Body of pancreas (tissue), 4 donors: Measurements from ENCODE around the gene ZNF808. TPM values are rescaled to one million over a fixed set of nuclear protein-coding genes. Genes with fewer than 3 reads are reported as not detected.
"Not testable (repeated sequence)": the region's sequence is repeated elsewhere in the genome, so short reads cannot be mapped to it uniquely, and the experiment has no call there.

ENCODE experiments used
- ATAC-seq: fragments of 150-250 bp; one replicate; pipeline ENCODE4 v1.9.1; 2016
- DNase-seq, 4 donors: peaks; one replicate each; pipeline ENCODE4 v3.0.0-alpha.2; 2019
- H3K27ac ChIP-seq, 4 donors: fragments of 200-600 bp; sonication (generic); 1 replicate in 3 of 4; 2 replicates in 1 of 4; pipeline versions ENCODE4 v1.5.1 to v1.6.1; 2016 to 2019; ENCODE audit warnings: mild to moderate bottlenecking in 1 of 4, mixed read lengths in 1 of 4, moderate library complexity in 1 of 4
- H3K27me3 ChIP-seq, 2 donors: fragments of 200-600 bp; sonication (generic); one replicate each; pipeline ENCODE4 v1.6.0; 2016; ENCODE audit warnings: mild to moderate bottlenecking in 1 of 2
- H3K36me3 ChIP-seq, 2 donors: fragments of 200-600 bp; sonication (generic); replicated peaks in 1 of 2; 2 replicates each; pipeline ENCODE4 v1.5.1; 2016; ENCODE audit warnings: low read depth in 2 of 2; ENCODE audit not compliant: insufficient read depth in 1 of 2
- H3K4me1 ChIP-seq: fragments of 200-600 bp; sonication (generic); one replicate; pipeline ENCODE4 v1.6.0; 2016
- H3K4me3 ChIP-seq, 2 donors: fragments of 200-600 bp; sonication (generic); 1 replicate in 1 of 2; 2 replicates in 1 of 2; pipeline ENCODE4 v1.5.1; 2016 to 2019
- H3K9me3 ChIP-seq, 3 donors: fragments of 200-600 bp; sonication (generic); 1 replicate in 2 of 3; 2 replicates in 1 of 3; pipeline ENCODE4 v1.5.1; 2016
- POLR2A ChIP-seq, 3 donors: fragments of 450-650 bp; IDR thresholded peaks; one replicate each; pipeline ENCODE4 v1.6.1; 2016; ENCODE audit warnings: antibody characterized with exemption in 3 of 3, mild to moderate bottlenecking in 2 of 3
- WGBS, 2 donors: methylation state at CpG; one replicate each; pipeline ENCODE4 v1.1.5; 2017; 5-methylcytosine and 5-hydroxymethylcytosine counted together
- intact Hi-C: fragments of 100-400 bp; cut with DNase I; formaldehyde crosslinking; loops from one replicate; pipeline ENCODE4 v1.15.1; 2023
- total RNA-seq, 2 donors: library from RNA; depleted of rRNA; stranded (reverse); fragments of >200 nt; gene quantifications; one replicate each; pipeline ENCODE4 v1.1.0, GENCODE V29; 2016
- TF ChIP-seq, protein P1 (sequence below), 7 experiments: fragments of 450-650 bp in 4 of 7; fragments of 200-600 bp in 3 of 7; sonication (generic) in 3 of 7; IDR thresholded peaks; one replicate each; pipeline ENCODE4 v1.5.1; 2016 to 2019; ENCODE audit warnings: antibody characterized with exemption in 7 of 7

ZNF808 gene
- total RNA-seq = 10 to 100 TPM in 1 of 2 donors, 1 to 10 TPM in 1; 9.3 to 10.9 TPM

GRCh38 chr19:52527134-52527955 lies at the start of gene ZNF808:
Gene ZNF808, plus strand, starts transcription at chr19:52527668. Its CDS starts 15,617 bp downstream, at chr19:52543285.
- intact Hi-C loops = no loop called here
- Histone ChIP-seq H3K9me3 (peaks cover 0 to 6% (median 0%) of the 10 kb centered on the region in 3 donors), H3K27me3 (no peaks in the 10 kb centered on the region), H3K4me3 (peak within 1 kb of the TSS; percentile 70 to 87), H3K36me3 (no peaks in the 10 kb centered on the region), H3K27ac (peak within 1 kb of the TSS; percentile 83 to 94 (median 90)), H3K4me1 (peaks cover 13% of the 10 kb centered on the region)
- TF ChIP-seq, protein P1, sequence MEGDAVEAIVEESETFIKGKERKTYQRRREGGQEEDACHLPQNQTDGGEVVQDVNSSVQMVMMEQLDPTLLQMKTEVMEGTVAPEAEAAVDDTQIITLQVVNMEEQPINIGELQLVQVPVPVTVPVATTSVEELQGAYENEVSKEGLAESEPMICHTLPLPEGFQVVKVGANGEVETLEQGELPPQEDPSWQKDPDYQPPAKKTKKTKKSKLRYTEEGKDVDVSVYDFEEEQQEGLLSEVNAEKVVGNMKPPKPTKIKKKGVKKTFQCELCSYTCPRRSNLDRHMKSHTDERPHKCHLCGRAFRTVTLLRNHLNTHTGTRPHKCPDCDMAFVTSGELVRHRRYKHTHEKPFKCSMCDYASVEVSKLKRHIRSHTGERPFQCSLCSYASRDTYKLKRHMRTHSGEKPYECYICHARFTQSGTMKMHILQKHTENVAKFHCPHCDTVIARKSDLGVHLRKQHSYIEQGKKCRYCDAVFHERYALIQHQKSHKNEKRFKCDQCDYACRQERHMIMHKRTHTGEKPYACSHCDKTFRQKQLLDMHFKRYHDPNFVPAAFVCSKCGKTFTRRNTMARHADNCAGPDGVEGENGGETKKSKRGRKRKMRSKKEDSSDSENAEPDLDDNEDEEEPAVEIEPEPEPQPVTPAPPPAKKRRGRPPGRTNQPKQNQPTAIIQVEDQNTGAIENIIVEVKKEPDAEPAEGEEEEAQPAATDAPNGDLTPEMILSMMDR (IDR thresholded peaks at IDR 0.05) = peak; percentile 28 to 85 (median 59)
- TF ChIP-seq POLR2A (IDR thresholded peaks at IDR 0.05) = peak; percentile 14 to 65 (median 55)
- DNase-seq (peak; percentile 96 to 98 (median 97)), ATAC-seq (peak; percentile 95)
- 0 to 5% methylated on average over 10 to 50 of the region's 54 CpGs for WGBS, 2 donors

- H3K27ac ChIP-seq, H3K36me3 ChIP-seq, H3K4me1 ChIP-seq, ATAC-seq, intact Hi-C loops, H3K27me3 ChIP-seq, DNase-seq, H3K4me3 ChIP-seq: not testable (repeated sequence)
- peaks cover 0 to 61% (median 0%) of the 10 kb centered on the region in 3 donors for H3K9me3 ChIP-seq
- WGBS, 2 donors = 30 to 40% methylated on average over 6 to 7 of the region's 7 CpGs
Observed at GRCh38 chr19:52484111-52484743, 43.2 kb upstream of the ZNF808 start.

GRCh38 chr19:52485064-52485463 lies 42.4 kb upstream of the ZNF808 start:
- H3K4me1 ChIP-seq, ATAC-seq, H3K4me3 ChIP-seq, DNase-seq, intact Hi-C loops, H3K27ac ChIP-seq, H3K36me3 ChIP-seq, H3K27me3 ChIP-seq: not testable (repeated sequence)
- 34 to 36% methylated on average over 7 of the region's 7 CpGs for WGBS, 2 donors
- peaks cover 0 to 57% (median 0%) of the 10 kb centered on the region in 3 donors for H3K9me3 ChIP-seq

GRCh38 chr19:52485561-52486240 lies 41.8 kb upstream of the ZNF808 start:
- ATAC-seq, H3K27ac ChIP-seq, H3K4me3 ChIP-seq, H3K4me1 ChIP-seq, intact Hi-C loops, H3K27me3 ChIP-seq, H3K36me3 ChIP-seq, DNase-seq: not testable (repeated sequence)
- peaks cover 0 to 59% (median 0%) of the 10 kb centered on the region in 3 donors for H3K9me3 ChIP-seq
- WGBS, 2 donors = 7 to 10% methylated on average over 5 to 8 of the region's 8 CpGs

- peak in 1 of 4 donors; percentile 9 for DNase-seq
- no peak for TF ChIP-seq POLR2A (IDR thresholded peaks at IDR 0.05)
- TF ChIP-seq, protein P1 (IDR thresholded peaks at IDR 0.05) = no peak
- WGBS, 2 donors = 24 to 42% methylated on average over 20 to 37 of the region's 37 CpGs
- intact Hi-C loops = no loop called here
- Histone ChIP-seq H3K9me3 (peaks cover 0 to 33% (median 0%) of the 10 kb centered on the region in 3 donors), H3K27ac (no peak overlapping the region), H3K4me1 (no peaks in the 10 kb centered on the region), H3K36me3 (no peaks in the 10 kb centered on the region), H3K27me3 (no peaks in the 10 kb centered on the region), H3K4me3 (no peak overlapping the region)
- no peak for ATAC-seq
Observed at GRCh38 chr19:52492201-52492993, 35.1 kb upstream of the ZNF808 start.
